GM12878 (cell line): Measurements from ENCODE around the gene CTNNA2. TPM values are rescaled to one million over a fixed set of nuclear protein-coding genes. Genes with fewer than 3 reads are reported as not detected.
A peak's percentile ranks its signal among the peaks of the same experiment; 100 is the strongest.

Source experiments
- ATAC-seq: fragments of 200-7000 bp; cut with Tn5 transposase; 3 replicates; pipeline ENCODE4 v1.9.1; 2020; ENCODE audit warnings: mild to moderate bottlenecking, moderate library complexity
- BruUV-seq: library from RNA; stranded (reverse); fragments of 400-500 nt; replicated peaks from 2 replicates; lab custom pipeline; 2021; lab: Mats Ljungman, UMichigan
- CTCF ChIA-PET: fragments of 300-600 bp; sonication (Branson Sonifier 250); formaldehyde crosslinking; extraction: SDS; loops from one replicate; lab custom pipeline; 2021; ENCODE audit warnings: inconsistent platforms; lab: Yijun Ruan, JAX
- POLR2A ChIA-PET: fragments of 350-600 bp; formaldehyde crosslinking; extraction: SDS; loops from one replicate; lab custom pipeline; 2021; ENCODE audit warnings: inconsistent platforms; lab: Charles Lee
- RAD21 ChIA-PET: fragments of 300-600 bp; sonication (Branson Sonifier 250); formaldehyde crosslinking; loops from one replicate; lab custom pipeline; 2023; ENCODE audit warnings: antibody characterized with exemption; ENCODE audit not compliant: unreplicated experiment; lab: Charles Lee
- SMC1A ChIA-PET: fragments of 300-600 bp; sonication (Branson Sonifier 250); formaldehyde crosslinking; loops from one replicate; lab custom pipeline; 2023; ENCODE audit not compliant: unreplicated experiment, uncharacterized antibody; lab: Charles Lee
- DNase-seq: peaks from one replicate; pipeline ENCODE4 v3.0.0-alpha.2; 2011; ENCODE audit warnings: low read depth, low spot score
- FAIRE-seq: peaks from 3 replicates; lab custom pipeline; 2011; peaks lifted over from hg19 to GRCh38; lab: Jason Lieb, UNC
- H2AFZ ChIP-seq: 2 replicates; pipeline ENCODE4 v1.6.0; 2011; ENCODE audit warnings: low read depth, low read length, control low read depth; ENCODE audit not compliant: control insufficient read depth
- H3K27ac ChIP-seq: 2 replicates; pipeline ENCODE4 v1.5.1; 2011; ENCODE audit warnings: control low read depth; ENCODE audit not compliant: control insufficient read depth, insufficient read depth
- H3K27me3 ChIP-seq, 2 experiments: replicated peaks in 1 of 2; 2 replicates each; pipeline versions ENCODE4 v1.6.0 to v1.6.1; 2011; ENCODE audit warnings: low read length in 1 of 2; ENCODE audit not compliant: control insufficient read depth in 2 of 2, insufficient read depth in 2 of 2
- H3K36me3 ChIP-seq, 2 experiments: 2 replicates each; pipeline ENCODE4 v1.5.1; 2011; ENCODE audit warnings: low read length in 1 of 2; ENCODE audit not compliant: control insufficient read depth in 2 of 2, insufficient read depth in 2 of 2
- H3K4me1 ChIP-seq: 2 replicates; pipeline ENCODE4 v1.6.1; 2011; ENCODE audit warnings: mild to moderate bottlenecking, low read length, moderate library complexity, mixed read lengths; ENCODE audit not compliant: control insufficient read depth, insufficient read depth
- H3K4me2 ChIP-seq: 2 replicates; pipeline ENCODE4 v1.6.0; 2011; ENCODE audit warnings: control low read depth; ENCODE audit not compliant: control insufficient read depth, insufficient read depth
- H3K4me3 ChIP-seq: fragments of 200-600 bp; sonication (generic); 2 replicates; pipeline ENCODE4 v1.5.1; 2016
- H3K79me2 ChIP-seq: 2 replicates; pipeline ENCODE4 v1.6.0; 2011; ENCODE audit warnings: low read length; ENCODE audit not compliant: control insufficient read depth, insufficient read depth
- H3K9ac ChIP-seq: 2 replicates; pipeline ENCODE4 v1.8.0; 2011; ENCODE audit warnings: low read length, control low read depth, mixed read lengths; ENCODE audit not compliant: control insufficient read depth, insufficient read depth
- H3K9me3 ChIP-seq: replicated peaks from 3 replicates; pipeline ENCODE4 v1.5.1; 2011; ENCODE audit warnings: mild to moderate bottlenecking, low read length; ENCODE audit not compliant: control insufficient read depth, insufficient read depth
- H4K20me1 ChIP-seq: 2 replicates; pipeline ENCODE4 v1.6.0; 2011; ENCODE audit not compliant: control insufficient read depth, insufficient read depth
- CEBPB ChIP-seq, 2 experiments: fragments of 150-350 bp in 1 of 2; IDR thresholded peaks; 2 replicates each; pipeline ENCODE4 v1.6.1; 2012 to 2014; ENCODE audit warnings: low read depth in 2 of 2, low read length in 2 of 2, borderline replicate concordance in 1 of 2, inconsistent platforms in 1 of 2
- CREM ChIP-seq: IDR thresholded peaks from 2 replicates; pipeline ENCODE4 v1.6.1; 2014; ENCODE audit warnings: antibody characterized with exemption, low read depth
- DPF2 ChIP-seq: fragments of 450-650 bp; IDR thresholded peaks from 2 replicates; pipeline ENCODE4 v1.6.1; 2017; ENCODE audit warnings: mild to moderate bottlenecking
- HCFC1 ChIP-seq: fragments of 150-350 bp; IDR thresholded peaks from 2 replicates; pipeline ENCODE4 v1.6.1; 2014; ENCODE audit warnings: low read length
- MTA2 ChIP-seq: fragments of 450-650 bp; IDR thresholded peaks from 2 replicates; pipeline ENCODE4 v1.6.1; 2016; ENCODE audit warnings: low read depth, mild to moderate bottlenecking, moderate library complexity
- PAX8 ChIP-seq: fragments of 450-650 bp; IDR thresholded peaks from 2 replicates; pipeline ENCODE4 v1.6.1; 2017; ENCODE audit warnings: mild to moderate bottlenecking, moderate library complexity
- POLR2A ChIP-seq: IDR thresholded peaks from 2 replicates; pipeline ENCODE4 v1.6.1; 2011; ENCODE audit warnings: low read depth, mild to moderate bottlenecking, low read length
- POLR2AphosphoS2 ChIP-seq: IDR thresholded peaks from 2 replicates; pipeline ENCODE4 v1.6.1; 2011; ENCODE audit warnings: low read depth, mild to moderate bottlenecking, low read length, improper control_type of control experiment, moderate library complexity
- RELA ChIP-seq: fragments of 450-650 bp; IDR thresholded peaks from 2 replicates; pipeline ENCODE4 v1.8.0; 2014; ENCODE audit warnings: borderline replicate concordance; ENCODE audit not compliant: partially characterized antibody
- RUNX3 ChIP-seq: IDR thresholded peaks from 2 replicates; pipeline ENCODE4 v1.6.1; 2012; ENCODE audit warnings: low read length, inconsistent platforms
- SIX5 ChIP-seq: IDR thresholded peaks from 2 replicates; pipeline ENCODE4 v1.6.1; 2011; ENCODE audit warnings: mild to moderate bottlenecking, low read depth, low read length, moderate library complexity; ENCODE audit not compliant: severe bottlenecking
- SMC3 ChIP-seq: IDR thresholded peaks from 2 replicates; pipeline ENCODE4 v1.6.1; 2011; ENCODE audit warnings: low read length, improper control_type of control experiment, borderline replicate concordance
- TAF1 ChIP-seq: IDR thresholded peaks from 2 replicates; pipeline ENCODE4 v1.6.1; 2011; ENCODE audit warnings: mild to moderate bottlenecking, low read depth, low read length, borderline replicate concordance
- ZNF207 ChIP-seq: fragments of 450-650 bp; IDR thresholded peaks from 2 replicates; pipeline ENCODE4 v1.6.1; 2014; ENCODE audit warnings: antibody characterized with exemption, mild to moderate bottlenecking, borderline replicate concordance
- ZSCAN29 ChIP-seq: fragments of 450-650 bp; IDR thresholded peaks from 2 replicates; pipeline ENCODE4 v1.6.1; 2017; ENCODE audit warnings: mild to moderate bottlenecking, moderate library complexity
- WGBS: methylation state at CpG from one replicate; pipeline ENCODE4 v1.1.6; 2016; ENCODE audit warnings: low lambda C conversion rate; ENCODE audit not compliant: insufficient replicate concordance, insufficient coverage; ENCODE audit errors: missing lambda C conversion rate; 5-methylcytosine and 5-hydroxymethylcytosine counted together
- in situ Hi-C: fragments of 300-500 bp; cut with MboI; formaldehyde crosslinking; loops from 9 replicates; pipeline ENCODE4 v1.14.3; 2018; ENCODE audit warnings: mixed read lengths
- intact Hi-C: fragments of 100-400 bp; cut with micrococcal nuclease; formaldehyde crosslinking; loops from one replicate; pipeline ENCODE4 v1.14.2; 2022; ENCODE audit not compliant: unreplicated experiment
- polyA plus RNA-seq, 11 experiments: library from polyadenylated mRNA; depleted of rRNA in 4 of 11; unstranded in 6 of 11; stranded (reverse) in 5 of 11; fragments of >200 nt; fragmentation: Nextera tagmentation in 4 of 11; fragmentation: Illumina TruSeq in 1 of 11; extraction: Ambion mirVana in 4 of 11; extraction: Trizol in 1 of 11; gene quantifications; 1 replicate in 1 of 11; 2 replicates in 10 of 11; pipeline versions ENCODE4 v1.2.1 to v1.2.3, GENCODE V29; 2011 to 2016; ENCODE audit warnings: inconsistent platforms in 2 of 11, missing spikeins in 2 of 11, low read depth in 1 of 11
- total RNA-seq, 4 experiments: library from RNA; depleted of rRNA in 3 of 4; stranded (reverse); fragments of >200 nt in 3 of 4; fragmentation: Illumina TruSeq in 1 of 4; extraction: Trizol in 1 of 4; gene quantifications; 2 replicates each; pipeline versions ENCODE4 v1.2.1 to v1.2.3, GENCODE V29; 2013 to 2021
- TF ChIP-seq, protein P1 (sequence below): fragments of 450-650 bp; IDR thresholded peaks from 2 replicates; pipeline ENCODE4 v1.6.1; 2018; ENCODE audit warnings: mild to moderate bottlenecking, low read depth, moderate library complexity; ENCODE audit not compliant: partially characterized antibody
- TF ChIP-seq, protein P2 (sequence below): fragments of 150-350 bp; IDR thresholded peaks from 2 replicates; pipeline ENCODE4 v1.6.1; 2014; ENCODE audit warnings: mild to moderate bottlenecking, low read depth, low read length
- TF ChIP-seq, protein P3 (sequence below): IDR thresholded peaks from 2 replicates; pipeline ENCODE4 v1.6.1; 2011; ENCODE audit warnings: borderline replicate concordance, low read depth, mild to moderate bottlenecking, moderate library complexity, mixed read lengths, low read length; ENCODE audit not compliant: insufficient read depth; ENCODE audit errors: extremely low read length

The CTNNA2 gene
- total and polyA plus RNA-seq, 10 of the 15 experiments (the other 5 are each of a cell fraction or from before 2014, with no cell fraction given) = 2.4 to 36.2 (median 6.6) TPM

DNA sequence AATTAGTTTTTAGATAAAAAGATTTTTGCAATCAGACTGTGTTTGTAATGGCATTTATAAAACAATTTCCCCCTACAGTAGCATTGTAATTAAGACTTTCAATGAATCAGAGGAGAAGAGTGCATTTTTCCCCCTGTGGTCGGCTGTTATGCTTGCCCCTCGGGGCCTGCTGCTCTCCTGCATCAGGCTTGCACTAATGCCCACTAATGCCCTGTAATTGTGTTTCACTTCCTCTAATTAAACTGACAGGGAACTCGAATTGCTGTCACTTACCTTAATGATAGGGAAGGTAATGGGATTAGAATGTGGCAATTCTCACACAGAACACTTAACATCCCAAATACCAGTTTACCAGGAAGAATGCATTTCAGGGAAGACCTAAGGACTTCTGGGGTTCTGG is 852.9 kb downstream of the CTNNA2 start (continued):
- TF ChIP-seq PAX8 = no peak
- TF ChIP-seq MTA2 = peak; percentile 98

DNA sequence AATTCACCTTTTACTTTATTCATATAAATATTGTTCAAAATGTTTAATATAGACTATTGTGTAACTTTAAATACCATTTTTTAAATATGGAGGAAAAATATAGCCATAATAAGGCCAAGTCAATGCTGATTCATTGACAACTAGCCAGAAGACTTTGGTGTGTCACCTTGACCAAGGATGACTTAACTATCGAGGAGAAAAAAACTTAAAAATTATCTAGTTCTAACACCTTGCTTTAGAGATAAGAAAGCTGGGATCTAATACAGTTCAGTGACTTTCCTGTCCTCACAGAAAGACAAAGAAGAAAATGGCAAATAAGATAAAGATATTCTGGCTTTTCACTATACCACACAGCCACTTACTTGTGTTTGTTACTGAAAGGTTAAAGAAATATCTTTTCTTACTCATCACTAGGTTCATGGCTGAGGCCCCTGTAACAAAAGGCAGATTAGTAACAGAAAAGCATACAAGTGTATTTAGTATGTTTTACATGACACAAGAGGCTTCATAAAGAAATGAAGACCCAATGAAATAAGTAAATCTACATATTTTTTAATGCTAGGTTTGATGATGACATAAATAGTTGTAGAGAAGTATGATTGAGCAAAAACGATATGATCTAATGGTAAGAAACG is 857.6 kb downstream of the CTNNA2 start:
- ATAC-seq = peak; percentile 43
- no peak overlapping the region for H3K27ac ChIP-seq
- no peak overlapping the region for H3K9ac ChIP-seq
- no peaks in the 10 kb centered on the region for H3K27me3 ChIP-seq
- no peaks in the 10 kb centered on the region for H4K20me1 ChIP-seq
- ChIA-PET RAD21 (interaction anchor here (1.1 kb wide), 1 partner anchor 94 kb away, joined by 3 read pairs; no protein-coding TSS in a partner anchor), SMC1A (interaction anchor here (1.6 kb wide), 1 partner anchor 129 kb away, joined by 3 read pairs; no protein-coding TSS in a partner anchor), CTCF (no interaction called here), POLR2A (no interaction called here)
- peak overlapping the region; percentile 15 for H3K4me2 ChIP-seq
- in situ Hi-C loops (no loop called here), intact Hi-C loops (no loop called here)
- TF ChIP-seq HCFC1 = no peak
- TF ChIP-seq, protein P1, sequence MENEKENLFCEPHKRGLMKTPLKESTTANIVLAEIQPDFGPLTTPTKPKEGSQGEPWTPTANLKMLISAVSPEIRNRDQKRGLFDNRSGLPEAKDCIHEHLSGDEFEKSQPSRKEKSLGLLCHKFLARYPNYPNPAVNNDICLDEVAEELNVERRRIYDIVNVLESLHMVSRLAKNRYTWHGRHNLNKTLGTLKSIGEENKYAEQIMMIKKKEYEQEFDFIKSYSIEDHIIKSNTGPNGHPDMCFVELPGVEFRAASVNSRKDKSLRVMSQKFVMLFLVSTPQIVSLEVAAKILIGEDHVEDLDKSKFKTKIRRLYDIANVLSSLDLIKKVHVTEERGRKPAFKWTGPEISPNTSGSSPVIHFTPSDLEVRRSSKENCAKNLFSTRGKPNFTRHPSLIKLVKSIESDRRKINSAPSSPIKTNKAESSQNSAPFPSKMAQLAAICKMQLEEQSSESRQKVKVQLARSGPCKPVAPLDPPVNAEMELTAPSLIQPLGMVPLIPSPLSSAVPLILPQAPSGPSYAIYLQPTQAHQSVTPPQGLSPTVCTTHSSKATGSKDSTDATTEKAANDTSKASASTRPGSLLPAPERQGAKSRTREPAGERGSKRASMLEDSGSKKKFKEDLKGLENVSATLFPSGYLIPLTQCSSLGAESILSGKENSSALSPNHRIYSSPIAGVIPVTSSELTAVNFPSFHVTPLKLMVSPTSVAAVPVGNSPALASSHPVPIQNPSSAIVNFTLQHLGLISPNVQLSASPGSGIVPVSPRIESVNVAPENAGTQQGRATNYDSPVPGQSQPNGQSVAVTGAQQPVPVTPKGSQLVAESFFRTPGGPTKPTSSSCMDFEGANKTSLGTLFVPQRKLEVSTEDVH = no peak
- TF ChIP-seq, protein P2, sequence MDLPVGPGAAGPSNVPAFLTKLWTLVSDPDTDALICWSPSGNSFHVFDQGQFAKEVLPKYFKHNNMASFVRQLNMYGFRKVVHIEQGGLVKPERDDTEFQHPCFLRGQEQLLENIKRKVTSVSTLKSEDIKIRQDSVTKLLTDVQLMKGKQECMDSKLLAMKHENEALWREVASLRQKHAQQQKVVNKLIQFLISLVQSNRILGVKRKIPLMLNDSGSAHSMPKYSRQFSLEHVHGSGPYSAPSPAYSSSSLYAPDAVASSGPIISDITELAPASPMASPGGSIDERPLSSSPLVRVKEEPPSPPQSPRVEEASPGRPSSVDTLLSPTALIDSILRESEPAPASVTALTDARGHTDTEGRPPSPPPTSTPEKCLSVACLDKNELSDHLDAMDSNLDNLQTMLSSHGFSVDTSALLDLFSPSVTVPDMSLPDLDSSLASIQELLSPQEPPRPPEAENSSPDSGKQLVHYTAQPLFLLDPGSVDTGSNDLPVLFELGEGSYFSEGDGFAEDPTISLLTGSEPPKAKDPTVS = no peak
- no peak for TF ChIP-seq ZSCAN29
- no peak for TF ChIP-seq CREM
- no peak for TF ChIP-seq TAF1
- TF ChIP-seq, protein P3, sequence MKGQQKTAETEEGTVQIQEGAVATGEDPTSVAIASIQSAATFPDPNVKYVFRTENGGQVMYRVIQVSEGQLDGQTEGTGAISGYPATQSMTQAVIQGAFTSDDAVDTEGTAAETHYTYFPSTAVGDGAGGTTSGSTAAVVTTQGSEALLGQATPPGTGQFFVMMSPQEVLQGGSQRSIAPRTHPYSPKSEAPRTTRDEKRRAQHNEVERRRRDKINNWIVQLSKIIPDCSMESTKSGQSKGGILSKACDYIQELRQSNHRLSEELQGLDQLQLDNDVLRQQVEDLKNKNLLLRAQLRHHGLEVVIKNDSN = no peak
- TF ChIP-seq RUNX3 = no peak
- TF ChIP-seq CEBPB (IDR thresholded peaks at IDR 0.05; ENCODE audit: borderline replicate concordance in 1 of 2, low read depth in 2 of 2, low read length in 2 of 2) = no peak
- TF ChIP-seq SIX5 = no peak
- TF ChIP-seq POLR2A = no peak
- no peak for TF ChIP-seq ZNF207
- TF ChIP-seq DPF2 = no peak
- TF ChIP-seq RELA = no peak
- TF ChIP-seq POLR2AphosphoS2 = no peak
- TF ChIP-seq SMC3 = no peak
- no TSS peak for BruUV-seq
- no peak for DNase-seq
- FAIRE-seq = no peak
- H3K36me3 ChIP-seq = no peaks in the 10 kb centered on the region
- no peaks in the 10 kb centered on the region for H3K4me1 ChIP-seq
- 0% methylated on average over 3 of the region's 3 CpGs for WGBS
- H3K79me2 ChIP-seq = no peaks in the 10 kb centered on the region
- no peak overlapping the region for H3K4me3 ChIP-seq
- H3K9me3 ChIP-seq = no peaks in the 10 kb centered on the region
- peak overlapping the region; percentile 44; the same call in 1 of the 2 replicates for H2AFZ ChIP-seq
